ENCODE measurements around the gene SPOCK3.
"Not testable (repeated sequence)": the region's sequence is repeated elsewhere in the genome, so short reads cannot be mapped to it uniquely, and the experiment has no call there.

The SPOCK3 gene

GRCh38 chr4:166798126-166798525 is 436.2 kb downstream of the SPOCK3 start:
- DNase-seq: no peak

- no peak for DNase-seq
Observed at GRCh38 chr4:166777760-166778159, 456.5 kb downstream of the SPOCK3 start.

- no peak for DNase-seq
Observed at GRCh38 chr4:166763018-166763417, 471.3 kb downstream of the SPOCK3 start.

- no peak for DNase-seq
Observed at GRCh38 chr4:166741742-166742141, 492.6 kb downstream of the SPOCK3 start.

GRCh38 chr4:166739215-166739614 is 495.1 kb downstream of the SPOCK3 start:
- not testable (repeated sequence) for DNase-seq

- DNase-seq: no peak
Observed at GRCh38 chr4:166737430-166737829, 496.9 kb downstream of the SPOCK3 start.

GRCh38 chr4:166735553-166735952 is 498.7 kb downstream of the SPOCK3 start:
- no peak for DNase-seq

- no peak for DNase-seq
Observed at GRCh38 chr4:166734797-166735196, 499.5 kb downstream of the SPOCK3 start.

GRCh38 chr4:166733686-166734085 is 500.6 kb downstream of the SPOCK3 start:
- no peak for DNase-seq

GRCh38 chr4:166726832-166727231 is 507.5 kb downstream of the SPOCK3 start:
- no peak for DNase-seq

- no peak for DNase-seq
Observed at GRCh38 chr4:166724369-166724768, 509.9 kb downstream of the SPOCK3 start.

- DNase-seq: no peak
Observed at GRCh38 chr4:166723532-166724140, 510.7 kb downstream of the SPOCK3 start.

- not testable (repeated sequence) for DNase-seq
Observed at GRCh38 chr4:166715748-166716713, 518.3 kb downstream of the SPOCK3 start.

GRCh38 chr4:166700592-166700991 is 533.7 kb downstream of the SPOCK3 start:
- no peak for DNase-seq

GRCh38 chr4:166688835-166689234 is 545.5 kb downstream of the SPOCK3 start:
- DNase-seq: no peak

- DNase-seq: no peak
Observed at GRCh38 chr4:166687828-166688227, 546.5 kb downstream of the SPOCK3 start.

Data from activated CD8-positive, alpha-beta memory T cell treated with anti-CD3 and anti-CD28 coated beads, Interleukin-2, amount 50 U/mL, for 48 hours (primary cell).